PC-9 (cell line): ENCODE data around the gene GATD1.

Experiments
- EZH2 ChIP-seq: fragments of 200-600 bp; sonication (generic); IDR thresholded peaks from 2 replicates; pipeline ENCODE4 v1.8.0; 2017; ENCODE audit warnings: antibody characterized with exemption, low read depth
- TF ChIP-seq, protein P1 (sequence below): fragments of 200-600 bp; sonication (generic); conservative IDR thresholded peaks from 2 replicates; pipeline ENCODE4 v1.6.1; 2017; ENCODE audit warnings: mixed run types, antibody characterized with exemption, mild to moderate bottlenecking, moderate library complexity

DNA sequence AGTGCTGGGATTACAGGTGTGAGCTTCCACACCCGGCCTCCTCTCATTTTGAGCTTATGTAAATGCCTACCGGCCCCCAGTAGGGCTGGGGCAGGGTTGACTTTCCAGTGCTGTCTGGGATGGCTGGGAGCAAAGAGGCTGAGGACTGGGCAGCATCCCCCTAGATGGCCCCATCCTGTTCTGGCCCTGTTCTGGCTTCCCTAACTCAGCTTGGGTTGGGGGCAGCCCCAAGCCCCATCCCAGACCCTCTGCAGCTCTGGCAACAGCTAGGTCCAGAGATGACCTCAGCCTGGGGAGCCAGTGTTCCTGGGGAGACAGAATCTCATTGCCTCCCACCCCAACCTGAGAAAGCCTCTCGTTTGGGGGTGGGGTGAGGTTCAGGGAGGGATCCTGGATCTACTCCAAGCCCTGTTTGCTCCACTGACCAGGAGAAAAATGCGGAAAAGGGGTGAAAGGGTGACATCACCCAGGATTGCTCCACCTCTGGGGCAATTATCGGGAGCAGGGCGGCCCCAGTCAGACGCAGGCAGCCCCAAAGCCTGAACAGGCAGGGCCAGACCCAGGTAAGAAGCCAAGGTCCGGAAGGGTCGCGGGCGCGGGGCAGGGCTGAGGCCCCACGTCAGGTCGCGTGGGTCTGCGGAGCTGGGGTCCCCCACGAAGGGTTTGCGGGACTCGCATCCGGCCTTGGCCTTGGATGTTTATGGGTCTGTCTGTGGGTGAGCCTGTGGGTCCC lies 41.3 kb upstream of the GATD1 start, which contains the start of gene PNPLA2:
- TF ChIP-seq EZH2, result no peak
- TF ChIP-seq, protein P1, sequence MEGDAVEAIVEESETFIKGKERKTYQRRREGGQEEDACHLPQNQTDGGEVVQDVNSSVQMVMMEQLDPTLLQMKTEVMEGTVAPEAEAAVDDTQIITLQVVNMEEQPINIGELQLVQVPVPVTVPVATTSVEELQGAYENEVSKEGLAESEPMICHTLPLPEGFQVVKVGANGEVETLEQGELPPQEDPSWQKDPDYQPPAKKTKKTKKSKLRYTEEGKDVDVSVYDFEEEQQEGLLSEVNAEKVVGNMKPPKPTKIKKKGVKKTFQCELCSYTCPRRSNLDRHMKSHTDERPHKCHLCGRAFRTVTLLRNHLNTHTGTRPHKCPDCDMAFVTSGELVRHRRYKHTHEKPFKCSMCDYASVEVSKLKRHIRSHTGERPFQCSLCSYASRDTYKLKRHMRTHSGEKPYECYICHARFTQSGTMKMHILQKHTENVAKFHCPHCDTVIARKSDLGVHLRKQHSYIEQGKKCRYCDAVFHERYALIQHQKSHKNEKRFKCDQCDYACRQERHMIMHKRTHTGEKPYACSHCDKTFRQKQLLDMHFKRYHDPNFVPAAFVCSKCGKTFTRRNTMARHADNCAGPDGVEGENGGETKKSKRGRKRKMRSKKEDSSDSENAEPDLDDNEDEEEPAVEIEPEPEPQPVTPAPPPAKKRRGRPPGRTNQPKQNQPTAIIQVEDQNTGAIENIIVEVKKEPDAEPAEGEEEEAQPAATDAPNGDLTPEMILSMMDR, result no peak
